GM19463 (cell line): ENCODE results near the gene RAD23B.

ENCODE experiments used
- ATAC-seq: cut with Tn5 transposase; IDR thresholded peaks from one replicate; pipeline ENCODE4 v1.9.1; 2021; ENCODE audit warnings: mild to moderate bottlenecking, moderate library complexity; ENCODE audit not compliant: unreplicated experiment

RAD23B gene

GRCh38 chr9:107268560-107268959 lies 14.5 kb upstream of the RAD23B start:
- ATAC-seq, result no peak

DNA sequence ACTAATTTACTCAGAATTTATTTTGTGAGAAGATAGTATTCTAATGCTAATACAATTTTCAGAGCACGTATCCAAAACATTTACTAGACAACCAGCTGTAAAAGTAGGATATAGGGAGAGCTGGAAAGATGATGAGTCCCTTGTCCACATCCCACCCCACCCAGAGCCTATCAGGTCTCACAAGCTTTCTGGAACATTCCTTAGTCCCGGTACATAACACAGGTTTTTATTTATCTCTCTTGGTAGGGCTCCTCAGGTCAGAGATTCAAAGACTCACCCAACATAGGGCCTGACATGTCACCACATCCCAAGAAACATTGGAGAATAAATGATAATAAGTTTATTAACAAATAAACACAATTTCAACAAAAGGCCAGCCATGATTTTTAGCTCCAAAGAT lies 13.8 kb upstream of the RAD23B start:
- no peak for ATAC-seq

DNA sequence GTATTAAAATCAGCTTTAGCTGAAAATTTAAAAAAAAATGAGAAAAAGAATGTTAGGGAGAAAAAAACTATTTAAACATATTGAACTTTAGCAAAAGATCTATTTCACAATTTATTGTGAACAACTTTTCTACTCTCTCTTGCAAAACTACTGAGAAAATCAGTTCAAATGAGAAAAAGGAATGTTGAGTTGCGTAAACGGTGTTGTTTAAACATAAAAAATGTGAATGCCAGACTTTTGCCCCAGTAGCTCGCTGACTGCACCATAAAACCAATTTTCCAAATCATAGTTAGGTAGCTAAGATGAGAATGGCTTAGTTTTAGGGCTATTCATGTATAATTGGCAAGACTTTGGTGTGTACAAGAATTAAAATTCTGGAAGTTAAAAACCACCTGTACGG lies 13.4 kb upstream of the RAD23B start:
- ATAC-seq, result no peak

- ATAC-seq, result no peak
Measured at GRCh38 chr9:107270082-107270481, 13.0 kb upstream of the RAD23B start.

DNA sequence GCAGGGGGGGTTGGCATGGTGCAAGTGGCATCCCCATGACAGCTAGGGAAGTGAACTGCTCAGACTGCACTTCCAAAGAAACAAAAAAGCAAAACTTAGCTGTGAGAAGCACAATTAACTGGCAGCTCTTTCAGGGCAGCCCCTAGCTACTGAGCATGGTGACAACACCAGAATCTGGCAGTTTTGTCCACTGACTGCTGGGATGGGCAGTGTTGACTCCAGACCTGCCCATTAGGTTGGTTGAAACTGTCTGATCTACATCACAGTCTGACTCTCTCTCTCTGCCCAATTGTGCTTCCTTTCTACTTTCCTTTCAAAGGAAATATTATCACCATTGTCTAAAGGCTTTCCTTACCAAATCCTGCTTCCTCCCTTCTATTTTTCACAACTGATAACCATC lies 12.5 kb upstream of the RAD23B start:
- ATAC-seq, result no peak

GRCh38 chr9:107273634-107274033 lies 9.4 kb upstream of the RAD23B start:
- ATAC-seq, result no peak

- peak; percentile 57 for ATAC-seq
Measured at GRCh38 chr9:107274096-107274495, 9.0 kb upstream of the RAD23B start.

- no peak for ATAC-seq
Measured at GRCh38 chr9:107274953-107275422, 8.1 kb upstream of the RAD23B start.

DNA sequence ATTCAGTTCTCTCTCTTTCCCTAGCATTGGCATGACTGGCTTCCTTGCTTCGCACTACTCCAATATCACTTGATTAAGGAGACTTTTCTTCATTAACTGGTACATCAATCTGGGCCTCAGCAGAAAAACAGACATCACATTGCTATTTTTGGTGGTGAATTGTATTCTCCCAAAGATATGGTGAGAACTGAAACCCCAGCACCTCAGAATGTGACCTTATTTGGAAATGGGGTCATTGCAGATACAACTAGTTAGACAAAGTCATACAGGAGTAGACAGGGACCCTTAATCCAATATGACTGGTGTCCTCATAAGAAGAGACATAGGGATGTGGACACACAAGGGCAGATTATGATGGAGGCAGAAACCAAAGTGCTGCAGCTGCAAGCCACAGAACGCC lies 7.5 kb upstream of the RAD23B start:
- ATAC-seq, result no peak

- ATAC-seq, result no peak
Measured at GRCh38 chr9:107276966-107277710, 5.9 kb upstream of the RAD23B start.

- ATAC-seq, result no peak
Measured at GRCh38 chr9:107277801-107278200, 5.3 kb upstream of the RAD23B start.

DNA sequence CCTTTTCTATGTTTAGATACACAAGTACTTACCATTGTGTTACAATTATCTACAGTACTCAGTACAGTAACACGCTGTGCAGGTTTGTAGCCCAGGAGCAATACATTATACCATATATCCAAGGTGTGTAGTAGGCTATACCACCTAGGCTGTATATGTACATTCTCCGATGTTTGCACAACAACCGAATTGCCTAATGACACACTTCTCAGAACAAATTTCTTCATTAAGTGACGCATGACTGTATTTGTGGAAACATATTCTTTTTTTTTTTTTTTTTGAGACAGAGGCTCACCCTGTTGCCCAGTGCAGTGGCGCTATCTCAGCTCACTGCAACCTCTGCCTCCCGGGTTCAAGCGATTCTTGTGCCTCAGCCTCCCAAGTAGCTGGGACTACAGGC lies 4.0 kb upstream of the RAD23B start:
- ATAC-seq, result no peak

DNA sequence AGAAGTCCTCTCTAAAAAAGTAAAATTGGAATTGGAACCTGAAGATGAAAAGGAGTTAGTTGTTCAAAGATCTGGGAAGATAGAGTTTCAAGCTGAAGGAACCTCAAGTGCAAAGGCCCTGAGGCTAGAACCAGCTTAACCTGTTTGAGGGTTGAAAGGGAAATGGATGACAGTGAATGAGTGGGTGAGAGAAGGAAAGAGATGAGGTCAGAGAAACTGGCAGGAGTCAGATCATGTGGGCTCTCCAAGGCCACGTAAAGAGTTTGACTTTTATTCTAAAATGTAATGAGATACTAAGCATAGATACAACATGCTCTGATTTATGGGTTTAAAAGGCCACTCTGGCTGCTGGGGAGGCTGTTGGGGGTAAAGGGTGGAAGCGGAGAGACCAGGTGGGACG lies 2.5 kb upstream of the RAD23B start:
- no peak for ATAC-seq

GRCh38 chr9:107281184-107281583 lies 1.9 kb upstream of the RAD23B start:
- no peak for ATAC-seq

DNA sequence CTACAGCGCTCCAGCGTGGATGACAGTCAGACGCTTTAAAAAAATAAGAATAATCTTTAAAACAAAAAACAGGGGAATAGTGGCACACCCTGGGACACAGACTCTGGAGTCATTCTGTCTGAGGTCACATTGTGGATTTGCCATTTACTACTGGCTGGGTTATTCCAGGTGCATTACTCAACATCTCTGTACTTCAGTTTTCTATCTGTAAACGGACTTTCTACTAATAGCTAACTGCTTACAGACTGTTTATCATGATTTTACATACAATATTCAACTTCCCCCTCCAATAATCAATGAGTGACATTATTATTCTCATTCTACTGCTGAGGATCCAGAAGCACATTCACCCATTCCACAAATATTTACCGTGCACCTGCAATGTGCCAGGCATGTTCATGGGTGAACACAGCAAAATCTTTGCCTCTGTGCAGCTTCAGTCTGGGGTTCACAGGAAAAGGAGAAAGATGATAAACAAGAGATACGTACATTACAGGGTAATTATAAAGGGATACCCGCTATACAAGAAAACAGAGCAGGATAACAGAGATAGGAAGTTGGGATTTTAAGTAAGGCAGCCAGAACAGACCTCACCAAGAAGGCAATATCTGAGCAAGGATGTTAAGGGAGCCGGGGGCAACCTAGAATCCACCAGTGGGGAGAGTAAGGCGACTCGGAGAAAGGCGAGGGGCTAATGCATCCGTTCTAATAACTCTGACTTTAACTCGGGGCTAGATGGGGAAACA lies 984 bp upstream of the RAD23B start:
- no peak for ATAC-seq

DNA sequence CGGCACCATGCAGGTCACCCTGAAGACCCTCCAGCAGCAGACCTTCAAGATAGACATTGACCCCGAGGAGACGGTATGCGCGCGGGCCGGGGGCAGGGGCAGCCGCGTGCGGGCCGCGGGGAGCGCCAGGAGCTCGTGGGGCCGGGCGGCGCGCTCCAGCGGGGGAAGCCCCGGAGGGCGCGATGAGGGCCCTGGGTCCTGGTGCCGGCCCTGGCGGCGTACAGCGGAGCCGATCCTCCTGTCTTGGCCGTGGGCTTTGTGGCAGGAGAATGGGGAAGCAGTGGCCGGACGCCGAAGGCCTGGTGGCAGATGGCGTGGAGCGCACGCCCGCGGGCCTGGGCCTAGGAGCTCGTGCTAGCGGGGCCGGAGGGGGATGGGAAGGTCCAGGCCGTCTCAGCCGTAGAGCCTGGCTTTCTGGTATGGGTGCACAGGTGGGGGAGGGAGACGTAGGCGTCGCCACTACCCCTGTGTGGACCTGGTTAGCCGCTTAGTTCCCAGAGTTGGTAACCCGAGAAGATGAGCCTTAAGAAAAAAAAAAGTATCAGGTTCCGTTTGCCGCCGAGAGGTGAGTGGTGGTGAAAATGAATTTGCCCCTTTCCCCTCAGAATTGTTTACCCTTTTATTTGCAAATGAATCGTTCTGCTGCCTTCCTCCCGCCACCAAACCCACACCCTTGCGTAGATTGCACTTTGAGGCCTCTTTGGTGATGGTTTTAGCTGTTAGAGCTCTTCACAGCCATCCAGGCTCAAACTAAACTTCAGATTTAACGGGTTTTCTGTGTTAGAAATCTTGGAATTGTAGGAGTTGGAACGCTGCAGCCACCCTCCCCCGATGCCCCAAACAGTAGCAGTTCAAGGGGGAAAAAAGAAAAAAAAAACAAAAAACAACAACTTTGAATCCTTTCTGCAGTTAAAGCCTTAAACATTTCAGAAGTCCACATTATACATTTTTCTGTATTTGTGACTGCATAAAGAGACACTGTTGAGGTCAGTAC lies 841 bp downstream of the RAD23B start:
- ATAC-seq, result peak; percentile 38

GRCh38 chr9:107284636-107285035 lies 1.6 kb downstream of the RAD23B start:
- ATAC-seq, result no peak

GRCh38 chr9:107285286-107285685 lies 2.2 kb downstream of the RAD23B start:
- ATAC-seq, result no peak

DNA sequence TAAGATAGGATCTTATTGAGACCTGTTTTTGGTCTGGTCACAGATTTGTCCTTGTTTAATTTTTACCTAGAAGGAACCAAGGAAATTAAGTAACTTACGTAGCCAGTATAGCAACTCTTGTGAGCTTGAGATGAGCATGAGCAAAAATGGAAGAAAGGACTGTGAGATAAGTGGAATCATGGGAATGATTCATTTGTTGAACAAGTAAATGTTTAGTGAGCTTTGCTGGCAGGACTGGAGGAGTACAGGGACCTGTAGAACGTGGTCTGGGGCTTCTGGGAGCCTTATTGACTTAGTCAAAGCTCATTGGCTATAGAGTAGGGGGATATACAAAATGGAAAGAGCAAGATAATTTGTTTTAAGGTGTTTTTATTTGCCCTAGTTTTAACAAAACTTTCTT lies 3.0 kb downstream of the RAD23B start:
- ATAC-seq, result no peak

- ATAC-seq, result no peak
Measured at GRCh38 chr9:107288701-107289100, 5.6 kb downstream of the RAD23B start.

DNA sequence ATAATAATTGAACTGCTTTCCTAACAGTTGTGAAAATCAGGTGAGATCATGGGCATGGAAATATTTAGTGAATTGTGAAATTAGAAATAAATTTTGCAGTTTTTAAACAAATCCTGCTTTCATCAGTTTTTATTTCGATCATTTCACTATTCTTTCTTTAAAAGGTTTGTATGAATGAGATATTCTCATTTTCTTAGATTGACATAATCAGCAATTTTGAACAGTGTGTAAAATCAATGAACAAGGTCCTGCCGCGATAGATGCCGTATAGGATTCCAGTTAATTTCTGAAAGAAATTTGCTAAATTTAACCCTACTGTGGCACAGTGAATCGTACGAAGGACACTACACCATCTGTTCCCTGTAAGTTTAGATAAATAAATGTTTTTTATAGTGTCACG lies 7.5 kb downstream of the RAD23B start:
- ATAC-seq, result no peak
